GM12865 (cell line): Measurements from ENCODE around the gene INVS.

Experiments
- DNase-seq: peaks from one replicate; pipeline ENCODE4 v3.0.0; 2010; ENCODE audit warnings: low read depth
- H3K4me3 ChIP-seq: 2 replicates; pipeline ENCODE4 v1.5.1; 2011; ENCODE audit warnings: mild to moderate bottlenecking, low read depth, low read length, control low read depth
- TF ChIP-seq, protein P1 (sequence below): IDR thresholded peaks from 2 replicates; pipeline ENCODE4 v1.5.1; 2011; ENCODE audit warnings: low read length, control low read depth, low read depth, inconsistent platforms; ENCODE audit not compliant: insufficient read depth; ENCODE audit errors: missing control alignments

INVS gene

GRCh38 chr9:100285601-100286000 lies 186.6 kb downstream of the INVS start:
- H3K4me3 ChIP-seq: no peak overlapping the region
- DNase-seq: no peak
- TF ChIP-seq, protein P1, sequence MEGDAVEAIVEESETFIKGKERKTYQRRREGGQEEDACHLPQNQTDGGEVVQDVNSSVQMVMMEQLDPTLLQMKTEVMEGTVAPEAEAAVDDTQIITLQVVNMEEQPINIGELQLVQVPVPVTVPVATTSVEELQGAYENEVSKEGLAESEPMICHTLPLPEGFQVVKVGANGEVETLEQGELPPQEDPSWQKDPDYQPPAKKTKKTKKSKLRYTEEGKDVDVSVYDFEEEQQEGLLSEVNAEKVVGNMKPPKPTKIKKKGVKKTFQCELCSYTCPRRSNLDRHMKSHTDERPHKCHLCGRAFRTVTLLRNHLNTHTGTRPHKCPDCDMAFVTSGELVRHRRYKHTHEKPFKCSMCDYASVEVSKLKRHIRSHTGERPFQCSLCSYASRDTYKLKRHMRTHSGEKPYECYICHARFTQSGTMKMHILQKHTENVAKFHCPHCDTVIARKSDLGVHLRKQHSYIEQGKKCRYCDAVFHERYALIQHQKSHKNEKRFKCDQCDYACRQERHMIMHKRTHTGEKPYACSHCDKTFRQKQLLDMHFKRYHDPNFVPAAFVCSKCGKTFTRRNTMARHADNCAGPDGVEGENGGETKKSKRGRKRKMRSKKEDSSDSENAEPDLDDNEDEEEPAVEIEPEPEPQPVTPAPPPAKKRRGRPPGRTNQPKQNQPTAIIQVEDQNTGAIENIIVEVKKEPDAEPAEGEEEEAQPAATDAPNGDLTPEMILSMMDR: no peak

DNA sequence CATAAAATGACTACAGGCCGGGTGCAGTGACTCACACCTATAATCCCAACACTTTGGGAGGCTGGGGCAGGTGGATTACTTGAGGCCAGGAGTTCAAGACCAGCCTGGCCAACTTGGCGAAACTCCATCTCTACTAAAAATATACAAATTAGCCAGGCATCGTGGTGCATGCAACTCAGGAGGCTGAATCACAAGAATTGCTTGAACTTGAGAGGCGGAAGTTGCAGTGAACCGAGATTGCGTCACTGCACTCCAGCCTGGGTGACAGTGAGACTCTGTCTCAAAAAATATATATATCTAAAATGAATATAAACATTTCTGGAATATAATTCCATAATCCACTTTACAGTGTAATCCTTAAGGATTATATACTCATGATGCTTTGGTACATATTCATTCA lies 187.2 kb downstream of the INVS start:
- no peak overlapping the region for H3K4me3 ChIP-seq
- no peak for DNase-seq
- TF ChIP-seq, protein P1: no peak

- no peak overlapping the region for H3K4me3 ChIP-seq
- TF ChIP-seq, protein P1: no peak
- DNase-seq: no peak
Observed at GRCh38 chr9:100287186-100287585, 188.1 kb downstream of the INVS start.

- H3K4me3 ChIP-seq: no peak overlapping the region
- TF ChIP-seq, protein P1: no peak
- DNase-seq: no peak
Observed at GRCh38 chr9:100290714-100291113, 191.7 kb downstream of the INVS start.

DNA sequence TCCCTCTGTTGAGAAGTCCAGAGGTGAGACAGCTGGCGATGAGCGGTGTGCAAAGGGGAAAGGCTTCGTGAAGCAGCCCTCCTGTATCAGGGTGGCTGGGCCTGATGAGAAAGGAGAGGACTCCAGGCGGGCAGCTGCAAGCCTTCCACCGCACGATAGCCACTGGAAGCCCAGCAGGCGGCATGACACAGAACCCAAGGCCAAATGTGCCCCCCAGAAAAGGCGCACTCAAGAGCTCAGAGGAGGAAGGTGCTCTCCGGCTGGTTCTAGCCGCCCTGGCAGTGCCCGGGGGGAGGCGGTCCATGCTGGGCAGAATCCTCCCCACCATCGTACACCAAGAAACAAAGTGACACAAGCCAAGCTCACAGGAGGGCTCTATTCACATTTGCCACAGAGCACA lies 193.4 kb downstream of the INVS start:
- DNase-seq: no peak
- no peak overlapping the region for H3K4me3 ChIP-seq
- TF ChIP-seq, protein P1: no peak

- no peak overlapping the region for H3K4me3 ChIP-seq
- TF ChIP-seq, protein P1: no peak
- DNase-seq: no peak
Observed at GRCh38 chr9:100294341-100294740, 195.3 kb downstream of the INVS start.

DNA sequence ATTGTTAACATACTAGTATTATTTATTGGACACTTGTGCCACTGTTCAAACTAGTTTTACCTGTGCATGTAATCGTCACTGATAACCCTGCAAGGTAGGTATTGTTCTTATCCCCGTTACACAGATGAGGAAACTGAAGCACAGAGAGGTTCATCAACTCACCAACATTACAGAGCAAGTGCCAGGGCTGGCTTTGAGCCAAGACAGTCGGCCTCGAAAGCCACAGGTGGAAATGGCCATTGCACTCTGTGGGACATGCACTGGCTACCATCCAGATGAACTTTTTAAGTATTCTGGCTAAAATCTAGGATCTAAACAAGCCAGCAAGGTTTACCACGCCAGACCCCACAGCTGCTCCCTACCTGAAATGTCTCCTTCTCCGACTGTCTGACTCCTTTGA lies 195.8 kb downstream of the INVS start:
- no peak overlapping the region for H3K4me3 ChIP-seq
- TF ChIP-seq, protein P1: no peak
- no peak for DNase-seq
